ENCODE results near the gene CARS2. TPM values are rescaled to one million over a fixed set of nuclear protein-coding genes. Genes with fewer than 3 reads are reported as not detected.
A peak's percentile ranks its signal among the peaks of the same experiment; 100 is the strongest.

The CARS2 gene
- polyA plus RNA-seq, 5 donors, result 65.3 to 80.5 (median 70.1) TPM

DNA sequence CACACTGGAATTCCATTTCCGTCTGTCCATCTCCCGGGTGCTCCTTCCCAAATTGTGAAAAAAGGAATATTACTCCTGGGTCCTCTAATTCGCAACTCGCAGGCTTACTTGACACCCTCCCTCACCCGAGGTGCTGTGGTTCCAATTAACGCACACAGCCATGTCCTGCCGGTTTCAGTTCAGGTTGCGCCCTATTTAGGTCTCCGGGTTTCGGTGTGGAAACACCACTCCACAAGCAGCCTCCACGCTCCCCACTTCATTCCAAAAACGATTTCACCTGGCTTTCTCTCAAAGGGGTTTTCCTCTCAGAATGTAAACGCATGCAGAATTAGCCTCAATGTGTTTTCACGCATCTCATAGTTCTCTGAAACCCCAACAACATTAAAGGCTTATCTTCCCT lies 52.6 kb downstream of the CARS2 start:
- DNase-seq, result no peak

DNA sequence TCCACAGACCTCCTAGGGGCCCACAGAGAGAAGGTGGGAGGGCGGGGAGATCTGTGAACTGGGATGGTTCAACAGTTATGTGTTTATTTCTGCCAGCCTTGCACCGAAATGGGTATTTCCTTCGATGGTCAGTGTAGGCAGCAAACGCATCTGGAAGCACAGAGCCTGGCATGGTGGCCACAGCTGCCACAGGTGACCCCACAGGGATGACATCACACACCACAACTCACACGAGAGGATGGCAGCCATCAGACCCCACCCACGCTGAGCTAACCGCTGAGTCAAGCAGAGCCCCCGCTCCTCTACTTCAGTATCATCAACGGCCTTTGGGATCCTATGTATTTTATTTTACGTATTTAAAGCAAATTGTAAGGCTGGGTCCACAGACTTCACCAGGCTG lies 53.2 kb downstream of the CARS2 start:
- no peak for DNase-seq

DNA sequence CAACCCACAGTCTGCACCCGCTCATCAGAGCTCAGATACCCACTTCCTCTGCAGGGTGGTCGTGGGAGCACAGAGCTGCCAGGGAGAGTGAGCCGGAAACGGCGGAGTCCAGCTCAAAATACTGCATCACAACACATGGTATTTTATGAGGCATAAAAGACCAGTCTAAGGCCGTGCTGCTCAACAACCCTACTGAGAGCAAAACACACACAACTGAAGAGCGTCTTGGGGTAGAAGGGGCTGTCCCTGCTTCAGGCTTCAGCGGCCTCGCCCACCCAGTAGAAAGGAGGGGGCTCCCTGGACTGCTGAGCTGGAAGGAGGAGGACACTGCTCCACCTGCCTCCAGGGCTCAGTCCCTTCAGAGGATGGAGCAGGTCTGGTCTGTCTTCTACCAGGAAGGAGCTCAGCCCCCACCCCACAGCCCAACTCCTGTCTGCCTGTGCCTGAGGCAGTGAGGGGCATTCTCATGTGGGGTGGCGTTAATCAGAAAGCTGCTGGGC lies 53.6 kb downstream of the CARS2 start:
- DNase-seq, result no peak

DNA sequence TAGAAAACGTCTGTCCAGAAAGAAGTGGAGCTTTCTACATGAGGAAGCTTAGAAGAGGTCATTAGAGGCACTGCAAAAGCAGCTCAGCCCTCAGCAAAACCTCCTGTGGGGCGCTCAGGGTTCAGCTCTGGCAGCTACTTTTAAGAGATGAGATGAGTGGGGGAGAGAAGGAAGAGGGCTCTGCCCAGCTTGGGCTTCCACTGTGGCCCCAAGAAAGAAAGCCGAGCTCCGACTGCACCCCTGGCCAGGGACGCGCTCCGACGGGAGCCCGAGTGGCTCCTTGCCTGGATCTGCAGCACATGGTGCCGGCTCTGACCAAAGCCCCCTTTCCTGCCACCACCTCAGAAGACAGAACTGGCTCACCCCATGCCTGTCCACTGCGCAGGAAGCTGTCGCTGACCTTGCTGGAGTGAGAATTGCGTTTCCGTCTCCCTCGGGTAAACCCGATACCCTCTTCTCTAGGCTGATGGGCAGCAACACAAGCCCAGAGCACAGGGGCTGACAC lies 54.1 kb downstream of the CARS2 start:
- DNase-seq, result no peak

DNA sequence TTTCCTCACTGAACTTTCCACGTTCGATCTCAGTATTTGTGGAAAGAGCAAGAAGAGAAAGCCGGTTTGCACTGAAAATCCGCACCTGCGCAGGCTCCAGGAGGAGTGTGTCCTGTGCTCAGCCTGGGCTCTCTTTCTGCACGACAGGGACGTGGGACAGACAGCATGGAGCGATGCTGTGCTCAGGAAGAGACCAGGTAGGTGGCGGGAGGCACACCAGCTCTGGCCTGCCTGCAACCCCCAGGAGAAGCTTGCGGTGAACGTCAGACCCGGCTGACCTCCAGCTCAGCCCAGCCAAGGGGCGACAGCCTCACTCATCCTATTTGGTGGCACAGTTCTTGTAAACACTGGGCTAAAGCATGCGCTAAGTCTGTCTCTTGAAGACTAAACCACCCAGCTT lies 54.6 kb downstream of the CARS2 start:
- no peak for DNase-seq

DNA sequence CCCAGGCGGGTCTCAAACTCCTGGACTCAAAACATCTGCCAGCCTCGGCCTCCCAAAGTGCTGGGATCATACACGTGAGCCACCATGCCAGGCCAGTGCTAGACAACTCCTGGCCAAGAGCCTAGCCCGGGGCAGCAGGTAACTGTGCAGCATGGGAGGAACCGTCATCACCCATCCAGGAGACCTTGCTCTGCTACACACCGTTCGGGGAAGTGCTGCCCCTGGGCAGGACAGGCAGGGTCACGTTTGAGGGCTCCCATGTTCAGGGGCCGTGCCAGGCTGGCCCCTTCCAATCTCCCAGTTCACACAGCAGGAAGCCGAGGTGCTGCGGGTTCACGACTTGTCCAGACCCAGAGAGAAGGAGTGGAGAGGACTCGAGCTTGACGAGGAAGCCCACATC lies 55.5 kb downstream of the CARS2 start:
- no peak for DNase-seq

DNA sequence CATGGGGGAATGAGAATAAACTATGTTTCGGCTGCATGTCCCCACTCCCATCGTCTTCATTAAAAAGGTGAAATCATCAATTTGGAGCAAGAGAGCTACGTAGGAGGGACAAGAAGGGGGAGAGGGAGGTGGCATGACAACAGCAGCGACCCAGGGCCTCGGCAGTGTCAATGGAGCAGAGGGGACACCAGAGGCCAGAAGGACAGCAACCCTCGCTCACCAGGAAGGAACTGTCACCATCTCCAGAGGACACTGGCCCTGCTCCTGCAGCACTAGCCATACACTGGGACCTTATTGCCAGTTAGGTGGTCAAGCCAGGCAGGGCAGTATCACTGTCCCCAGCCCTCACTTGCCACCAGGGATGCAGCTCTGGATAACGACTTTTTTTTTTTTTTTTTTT lies 56.4 kb downstream of the CARS2 start:
- DNase-seq, result no peak

DNA sequence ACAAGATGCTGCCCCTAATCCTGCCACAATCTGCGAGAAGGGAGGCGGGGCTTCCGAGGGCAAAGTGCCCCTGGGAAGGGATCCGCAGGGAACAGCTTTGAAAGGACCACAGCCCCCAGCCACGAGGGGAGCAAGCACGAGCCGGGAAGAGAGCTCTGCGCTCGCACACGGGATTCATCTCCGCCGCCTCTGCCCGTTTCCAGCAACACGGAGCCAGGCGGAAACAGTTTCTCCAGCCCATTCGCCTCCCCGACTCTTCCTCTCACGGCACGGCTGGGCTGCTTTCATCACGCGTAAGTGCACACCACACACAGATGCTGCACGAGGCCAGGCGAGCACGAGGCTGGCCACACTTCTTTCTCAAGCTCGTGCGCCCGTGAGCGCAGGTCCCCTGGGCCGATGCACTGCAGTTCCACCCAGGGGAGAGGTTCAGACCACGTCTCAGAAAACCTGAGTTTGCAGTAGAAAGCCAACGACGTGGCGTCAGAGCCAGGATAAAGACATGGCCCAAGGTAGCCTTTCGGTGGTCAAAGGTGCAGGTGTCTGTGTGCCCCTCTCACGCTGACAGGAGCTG lies 57.0 kb downstream of the CARS2 start:
- DNase-seq, result no peak

DNA sequence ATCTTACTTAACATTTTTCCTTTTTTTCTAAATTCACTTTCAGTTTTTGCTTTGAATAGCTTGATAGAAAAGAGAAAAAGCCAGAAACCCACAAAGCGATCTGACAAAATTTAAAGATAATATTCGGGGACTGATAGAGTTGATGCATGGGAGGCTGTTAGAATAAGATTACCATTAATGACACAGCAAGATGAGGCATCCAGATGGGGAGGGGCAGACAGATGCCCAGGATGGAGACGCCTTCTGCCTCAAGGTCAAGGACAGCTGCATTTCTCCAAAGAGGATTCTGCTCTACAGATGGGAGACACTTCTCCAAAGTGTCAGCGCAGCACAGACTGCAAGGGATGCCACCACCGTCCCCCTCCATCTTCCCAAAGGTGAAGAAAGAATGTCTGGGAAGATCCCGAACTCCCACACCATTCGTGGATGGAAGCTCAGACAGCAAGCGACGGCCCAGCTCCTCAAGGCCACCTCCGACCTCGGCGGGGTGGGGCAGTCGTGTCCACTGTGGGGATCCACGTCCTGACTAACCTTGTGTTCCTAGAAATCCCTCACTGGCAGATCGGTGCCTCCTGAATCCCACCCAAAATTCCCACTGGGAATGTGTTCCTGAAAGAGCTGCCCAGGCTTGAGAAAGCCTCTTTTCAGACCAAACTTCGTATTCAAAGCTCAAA lies 57.6 kb downstream of the CARS2 start:
- DNase-seq, result no peak

DNA sequence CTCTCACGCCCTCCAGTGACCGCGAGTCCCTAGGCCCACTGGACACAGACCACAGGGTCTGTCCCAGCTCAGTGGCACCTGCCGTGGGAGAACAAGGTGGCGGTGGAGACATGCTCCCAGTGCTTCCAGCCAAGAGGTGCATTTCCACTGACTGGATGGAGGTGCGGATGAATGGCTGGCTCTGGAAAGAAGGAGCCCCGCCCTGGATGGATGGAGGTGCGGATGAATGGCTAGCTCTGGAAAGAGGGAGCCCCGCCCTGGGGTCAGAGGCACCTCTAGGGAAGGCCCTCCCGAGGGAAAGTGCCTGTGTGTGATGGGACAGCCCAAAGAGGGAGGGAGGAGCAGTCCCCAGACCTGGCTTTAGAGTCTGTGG lies 58.6 kb downstream of the CARS2 start:
- no peak for DNase-seq

DNA sequence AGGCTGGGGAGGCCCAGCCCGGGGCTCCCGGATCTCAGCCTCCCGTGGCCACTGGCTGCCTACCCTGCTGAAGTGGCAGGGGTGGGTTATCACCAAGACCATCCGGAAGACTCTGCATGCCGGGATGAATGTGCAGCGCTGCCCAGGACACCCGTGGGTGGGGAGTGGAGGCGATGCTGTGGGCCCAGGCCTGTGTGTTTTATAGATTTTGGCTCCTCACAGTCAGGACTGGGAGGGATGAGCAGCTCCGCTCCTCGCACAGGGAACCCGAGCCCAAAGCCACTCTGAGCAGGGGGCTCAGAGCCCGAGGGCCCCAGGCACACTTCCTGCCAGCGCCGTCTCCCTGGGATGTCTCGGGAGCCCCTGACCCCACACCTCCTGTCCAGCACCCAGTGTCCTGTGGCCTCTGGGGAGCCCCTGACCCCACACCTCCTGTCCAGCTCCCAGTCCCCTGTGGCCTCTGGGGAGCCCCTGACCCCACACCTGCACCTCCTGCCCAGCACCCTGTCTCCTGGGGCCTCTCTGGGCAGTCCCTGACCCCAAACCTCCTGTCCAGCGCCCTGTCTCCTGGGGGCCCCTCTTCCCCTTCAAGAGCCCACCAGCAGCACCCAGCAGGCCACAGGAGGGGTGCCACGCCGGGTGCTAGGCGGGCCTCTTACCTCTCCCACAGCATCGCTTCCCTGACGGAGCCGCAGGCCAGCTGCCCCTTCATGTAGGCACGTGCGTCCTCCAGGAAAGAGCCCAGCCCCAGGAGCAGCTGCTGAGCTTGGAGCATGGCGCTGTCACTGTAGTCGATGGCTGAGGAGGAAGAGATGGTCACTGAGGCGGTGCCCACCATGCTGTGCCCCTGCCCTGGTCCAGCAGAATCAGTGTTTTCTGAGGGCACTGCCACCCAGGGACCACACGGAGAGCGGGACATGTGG lies 59.2 kb downstream of the CARS2 start:
- DNase-seq, result no peak

DNA sequence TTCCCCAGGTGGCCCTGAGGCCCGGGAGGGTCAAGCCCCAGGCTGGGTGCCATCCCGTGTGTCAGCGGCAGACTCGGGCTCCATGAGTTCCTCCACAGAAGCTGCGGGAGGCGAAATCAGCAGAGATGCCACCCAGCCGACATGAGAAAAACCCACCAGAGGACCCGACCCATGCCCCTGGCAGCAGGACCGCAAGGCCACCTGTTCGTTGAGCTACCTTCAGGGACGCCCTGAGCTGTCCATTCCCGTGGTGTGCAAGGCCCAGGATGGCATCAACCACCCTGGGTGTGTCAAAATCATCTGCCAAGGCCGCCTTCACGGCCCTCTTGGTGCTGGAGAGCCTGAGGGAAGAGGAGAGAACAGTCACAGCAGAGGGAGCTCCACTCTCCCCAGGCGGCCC lies 60.2 kb downstream of the CARS2 start:
- no peak for DNase-seq

DNA sequence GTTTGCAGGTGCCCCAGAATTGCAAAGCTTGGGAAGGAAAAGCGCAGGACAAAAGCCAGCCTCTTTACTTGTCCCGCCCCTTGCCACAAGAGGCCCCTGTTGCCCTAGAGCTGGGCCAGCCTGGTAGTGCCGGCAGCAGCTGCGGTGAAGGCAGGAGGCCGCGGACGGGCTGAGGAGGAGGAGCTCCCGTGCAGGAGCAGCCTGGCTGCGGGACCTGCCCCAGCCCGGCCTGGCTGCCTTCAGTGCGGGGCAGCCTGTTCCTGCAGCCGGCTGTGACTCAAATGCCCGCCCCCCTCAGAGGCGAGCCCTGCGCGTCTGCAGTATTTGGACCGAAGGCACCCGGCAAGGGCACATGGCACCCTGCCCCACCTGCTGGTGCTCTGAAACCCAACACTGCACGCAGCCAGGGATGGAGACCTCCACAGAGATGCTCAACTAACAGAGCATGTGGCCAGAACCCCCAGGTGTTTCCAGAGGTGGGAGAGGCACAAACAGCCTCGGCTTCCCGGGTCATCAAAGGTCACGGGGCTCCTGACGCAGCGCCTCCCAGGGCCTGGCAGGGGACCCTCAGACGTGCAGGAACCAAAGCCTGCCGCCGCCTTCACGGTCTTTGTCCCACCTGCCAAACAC lies 60.9 kb downstream of the CARS2 start:
- peak; percentile 23 to 48 for DNase-seq

DNA sequence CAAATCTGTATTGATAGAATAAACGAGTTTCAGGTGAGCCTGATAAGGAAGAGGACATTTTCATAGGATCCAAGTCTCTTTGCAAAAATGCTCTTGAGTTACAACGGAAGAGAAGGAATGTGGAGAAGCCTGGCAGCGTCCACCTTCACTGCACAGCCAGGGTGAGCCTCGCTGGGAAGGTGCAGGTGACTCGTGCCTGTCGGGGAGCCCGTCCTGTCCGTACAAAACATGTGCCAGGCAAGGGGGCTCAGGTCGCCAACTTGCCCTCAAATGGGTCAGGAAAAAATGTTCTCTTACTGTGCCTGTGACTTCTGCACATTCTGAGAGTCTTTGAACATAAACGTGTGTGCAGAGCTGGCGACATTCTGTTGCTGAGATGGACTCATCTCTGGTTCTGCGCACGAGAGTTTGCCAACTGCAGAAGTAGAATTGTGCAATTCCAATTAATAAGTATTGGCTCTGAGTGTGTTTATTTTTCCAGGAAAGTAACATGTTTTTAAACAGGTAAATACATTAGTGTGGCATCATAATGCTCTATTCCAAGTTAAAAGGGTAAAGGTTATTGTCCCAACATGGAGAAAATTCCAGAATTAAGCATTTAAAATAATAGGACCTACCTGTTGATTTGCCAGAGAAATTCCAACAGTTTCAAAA lies 62.0 kb downstream of the CARS2 start:
- no peak for DNase-seq

DNA sequence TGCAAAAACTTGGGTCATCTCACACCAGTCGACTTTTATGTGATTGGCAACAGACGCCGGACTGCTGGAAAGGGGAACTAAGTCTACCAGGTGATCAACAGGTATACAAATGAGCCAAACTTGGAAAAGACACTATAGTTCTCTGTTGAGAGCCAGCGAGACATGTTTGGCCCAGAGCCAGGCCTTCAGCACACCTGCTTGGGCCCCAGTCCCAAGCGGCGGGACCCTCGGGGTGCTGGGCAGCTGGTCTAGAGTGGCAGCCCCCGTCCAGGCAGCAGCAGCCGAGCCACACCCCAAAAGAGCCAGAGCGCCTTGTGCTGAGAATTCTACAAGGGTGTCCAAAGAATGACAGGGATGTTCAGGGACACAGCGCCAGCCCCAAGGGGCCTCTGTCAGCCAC lies 62.6 kb downstream of the CARS2 start:
- DNase-seq, result no peak

DNA sequence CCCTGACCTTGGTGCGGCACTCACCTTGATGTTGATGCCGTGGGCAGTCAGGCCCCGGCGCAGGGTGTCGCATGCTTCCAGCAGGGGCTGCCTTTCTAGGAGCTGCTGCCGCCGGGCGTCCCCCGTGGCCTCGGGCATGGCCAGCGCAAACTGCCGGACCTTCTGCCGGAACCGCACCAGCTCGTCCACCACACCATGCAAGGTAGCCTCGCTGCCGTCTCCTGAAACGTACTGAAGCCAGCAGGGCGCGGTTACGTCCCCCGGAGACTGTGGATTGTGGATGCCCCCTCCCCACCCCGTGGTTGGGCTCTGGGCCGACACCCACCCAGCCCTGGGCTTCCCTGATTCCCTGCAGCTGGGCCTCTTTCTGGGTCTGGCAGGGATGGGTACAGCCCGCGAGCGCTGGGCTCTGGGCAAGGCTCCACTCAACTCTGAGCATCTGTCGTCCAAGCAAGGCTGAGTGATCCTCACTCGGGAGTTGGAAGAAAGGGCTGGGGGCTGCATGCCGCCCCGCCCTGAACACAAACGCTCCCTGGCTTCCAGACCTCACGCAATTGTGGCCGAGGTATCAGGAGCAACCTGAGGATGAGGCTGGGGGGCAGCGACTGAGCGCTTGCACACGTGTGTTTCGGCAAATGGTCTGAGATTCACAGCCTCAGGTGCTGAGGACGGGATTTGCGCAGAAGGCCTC lies 63.5 kb downstream of the CARS2 start:
- DNase-seq, result no peak

DNA sequence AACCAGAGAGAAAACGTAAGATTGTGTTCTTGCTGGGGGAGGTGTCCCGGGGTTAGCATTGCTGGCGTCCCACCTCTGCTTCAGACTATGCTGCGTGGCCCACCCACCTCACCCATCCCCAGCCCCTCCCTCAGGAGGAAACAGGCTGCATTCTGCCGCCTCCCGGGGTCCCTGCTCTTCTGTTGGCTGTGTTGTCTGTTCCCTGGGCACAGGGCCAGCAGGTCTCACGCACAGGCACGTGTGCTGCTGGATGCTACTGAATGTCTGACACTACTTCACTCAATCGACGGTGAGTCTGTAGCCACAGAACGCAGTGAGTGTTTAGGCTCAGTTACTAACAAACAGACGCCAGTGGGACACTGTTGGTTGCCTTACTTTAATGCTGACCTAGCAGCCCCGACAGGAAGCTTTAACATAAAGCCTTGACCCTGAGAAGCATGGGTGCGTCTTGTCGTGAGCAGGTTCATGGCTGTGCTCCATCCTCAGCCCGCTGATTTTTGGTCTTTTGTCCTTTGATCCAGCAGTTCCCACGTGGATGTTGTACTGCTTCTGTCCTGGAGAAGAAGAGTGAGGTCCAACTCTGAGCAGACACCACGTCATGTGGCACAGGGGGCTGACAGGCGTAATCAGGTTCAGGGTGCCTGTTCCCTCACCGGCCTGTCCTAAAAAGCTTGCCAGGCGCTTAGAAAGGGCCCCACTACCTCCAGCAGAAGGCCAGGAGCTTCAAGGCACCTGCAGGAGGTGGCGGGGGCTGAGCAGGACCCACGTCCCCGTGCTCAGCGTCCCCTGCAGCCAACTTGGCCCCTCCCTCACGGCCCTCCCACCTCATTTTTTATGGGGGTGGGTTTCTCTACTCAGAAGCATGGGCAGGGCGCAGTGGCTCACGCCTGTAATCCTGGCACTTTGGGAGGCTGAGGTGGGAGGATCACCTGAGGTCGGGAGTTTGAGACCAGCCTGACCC lies 64.6 kb downstream of the CARS2 start:
- DNase-seq, result no peak

DNA sequence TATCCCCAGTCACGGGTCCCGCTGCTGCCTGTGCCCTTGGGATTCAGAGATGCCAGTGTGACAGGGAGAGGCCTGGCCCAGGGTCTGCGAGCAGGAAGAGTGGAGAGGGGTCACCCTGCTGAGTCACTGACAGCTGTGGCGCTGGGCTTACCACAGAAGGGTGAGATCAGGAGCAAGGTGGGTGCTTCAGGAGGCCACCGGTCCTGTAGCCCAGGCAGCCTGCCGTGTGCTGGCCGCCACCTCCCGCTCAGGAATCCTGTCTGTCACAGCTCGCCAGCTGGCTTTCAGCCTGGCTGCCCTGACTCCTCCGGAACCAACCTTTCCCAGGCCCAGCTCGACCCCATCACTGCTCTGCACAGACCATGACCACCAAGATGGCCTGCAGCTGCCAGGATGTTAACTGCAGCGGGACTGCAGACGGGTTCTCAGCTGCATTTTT lies 65.3 kb downstream of the CARS2 start:
- no peak for DNase-seq

DNA sequence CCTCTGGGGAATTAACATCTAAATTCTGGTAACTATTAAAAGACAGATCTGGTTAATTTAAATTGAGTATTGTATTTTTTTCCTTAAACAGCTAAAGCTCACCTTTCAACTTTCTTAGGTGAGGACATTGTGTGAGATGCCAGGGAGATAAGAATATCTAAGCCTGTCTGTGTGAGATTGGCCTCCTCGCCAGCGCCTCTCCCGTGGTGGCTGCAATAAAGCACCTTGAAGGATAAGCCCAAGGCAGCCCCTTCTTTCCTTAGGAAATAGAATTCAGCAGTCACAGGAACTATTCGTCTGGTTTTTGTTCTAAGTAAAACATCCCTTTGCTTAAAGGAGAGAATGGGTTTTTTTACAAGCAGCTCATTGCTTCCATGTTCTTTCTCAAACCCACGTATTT lies 66.0 kb downstream of the CARS2 start:
- DNase-seq, result no peak

All from right lung (tissue), 5 donors.